NCI-H446 treated with DMSO at 0.1 percent for 48 hours (cell line): ENCODE measurements around the gene COL16A1.

ENCODE experiments used
- DNase-seq: peaks from one replicate; lab custom pipeline; 2025; lab: John Stamatoyannopoulos, UW

COL16A1 gene

DNA sequence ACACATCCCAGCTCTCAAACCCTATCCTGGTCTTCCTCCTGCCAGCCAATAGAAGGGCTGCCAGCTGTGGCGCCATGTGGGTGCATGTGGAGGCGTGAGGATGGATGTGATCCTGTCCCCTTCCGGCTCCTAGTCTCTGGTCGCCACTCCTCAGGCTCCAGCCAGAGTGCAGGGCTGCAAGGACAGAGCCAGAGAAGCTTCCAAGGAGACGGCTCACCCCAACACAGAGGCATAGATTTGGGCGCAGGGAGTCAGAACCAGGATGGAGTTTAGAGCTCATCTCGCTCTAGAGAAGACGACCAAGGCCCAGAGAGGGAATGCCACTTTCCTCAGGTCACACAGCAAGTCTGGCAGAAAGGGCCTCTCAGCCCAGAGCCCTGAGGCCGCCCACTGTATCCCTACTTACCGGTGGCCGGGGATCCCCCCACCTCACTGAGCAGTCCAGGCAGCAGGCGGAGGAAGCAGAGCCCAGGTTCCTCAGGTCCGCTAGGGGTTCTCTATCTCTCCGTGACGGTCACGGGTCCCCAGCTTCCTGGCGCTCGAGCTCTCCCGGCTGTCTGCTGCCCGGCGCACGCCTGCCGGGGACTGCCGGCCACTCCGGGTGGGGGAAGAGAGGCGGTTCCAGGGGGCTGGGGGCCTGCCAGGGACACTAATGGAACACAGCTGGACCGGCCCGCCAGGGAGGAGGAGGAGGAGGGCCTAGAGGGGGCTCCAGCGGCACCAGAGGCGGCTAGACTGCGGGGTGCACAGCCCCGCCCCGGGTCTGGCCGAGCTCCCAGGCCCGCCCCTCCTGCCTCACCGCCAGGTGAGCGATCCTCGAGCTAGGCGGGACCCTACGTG lies at the start of gene COL16A1:
TSS of gene COL16A1 (minus strand) at position 587 of the 840 bp plus-strand sequence. CDS start 1,824 bp downstream, outside the sequence.
- no peak for DNase-seq

DNA sequence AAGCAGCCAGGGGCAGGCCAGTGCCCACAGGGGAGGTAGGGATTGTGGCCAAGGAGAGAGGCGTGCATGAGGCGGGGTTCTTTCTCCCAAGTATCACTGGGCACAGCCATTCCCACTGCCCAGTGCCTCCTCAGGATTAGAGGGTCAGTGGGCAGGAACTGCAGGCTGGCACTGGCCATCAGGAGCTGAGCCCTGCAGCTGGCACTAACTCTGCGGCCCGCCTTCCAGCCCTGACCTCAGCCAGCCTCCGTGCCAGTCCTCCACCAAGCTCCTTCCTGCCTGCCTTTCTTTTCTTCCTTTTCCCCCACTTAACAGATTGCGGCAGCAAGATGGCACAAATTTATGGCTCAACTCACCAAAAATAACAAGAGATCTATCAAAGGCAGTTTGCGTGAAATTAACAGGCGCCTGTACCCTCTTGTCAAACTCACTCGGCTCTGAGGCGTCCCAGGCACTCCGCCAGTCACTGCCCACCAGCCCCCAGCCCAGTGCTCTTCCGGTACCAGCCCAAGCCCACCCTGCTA lies 49.2 kb upstream of the COL16A1 start:
- peak; percentile 77 for DNase-seq

DNA sequence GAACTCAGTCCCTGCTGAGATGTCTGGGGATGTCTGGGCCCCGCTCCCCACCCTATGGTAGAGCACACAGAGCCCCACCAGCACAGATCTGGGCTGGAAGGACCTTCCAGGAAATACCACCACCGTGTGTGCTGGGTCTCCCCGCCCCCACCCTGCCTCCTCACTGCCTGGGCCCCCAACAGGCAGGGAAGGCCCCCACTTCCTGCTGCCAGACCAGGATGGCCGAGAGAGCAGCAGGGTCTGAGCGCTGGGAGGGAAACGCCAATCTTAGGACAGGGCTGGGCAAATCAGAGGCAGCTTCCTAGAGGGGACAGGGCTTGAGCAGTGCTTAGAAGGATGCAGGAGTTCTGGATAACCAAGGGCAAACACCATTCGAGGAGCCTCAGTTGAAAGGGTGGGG lies 48.4 kb upstream of the COL16A1 start:
- DNase-seq, result no peak

DNA sequence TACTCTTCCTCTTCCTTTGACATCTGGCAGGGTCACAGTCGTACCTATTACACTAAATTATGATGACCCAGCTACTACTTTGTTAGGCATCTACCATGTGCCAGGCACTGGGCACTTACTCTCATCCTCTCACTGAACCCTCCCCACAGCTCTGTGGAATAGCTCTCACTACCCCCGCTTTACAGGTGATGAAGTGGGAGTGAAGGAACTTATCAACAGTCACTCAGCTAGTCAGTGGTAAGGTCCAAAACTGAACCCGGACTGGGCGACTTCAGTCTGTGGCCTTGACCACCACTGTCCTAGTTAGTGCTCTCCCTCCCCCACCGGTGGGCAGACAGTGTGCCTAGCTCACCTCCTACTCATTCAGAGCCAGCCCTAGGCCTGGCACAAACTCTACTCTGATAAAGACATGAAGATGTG lies 48.0 kb upstream of the COL16A1 start:
- no peak for DNase-seq

DNA sequence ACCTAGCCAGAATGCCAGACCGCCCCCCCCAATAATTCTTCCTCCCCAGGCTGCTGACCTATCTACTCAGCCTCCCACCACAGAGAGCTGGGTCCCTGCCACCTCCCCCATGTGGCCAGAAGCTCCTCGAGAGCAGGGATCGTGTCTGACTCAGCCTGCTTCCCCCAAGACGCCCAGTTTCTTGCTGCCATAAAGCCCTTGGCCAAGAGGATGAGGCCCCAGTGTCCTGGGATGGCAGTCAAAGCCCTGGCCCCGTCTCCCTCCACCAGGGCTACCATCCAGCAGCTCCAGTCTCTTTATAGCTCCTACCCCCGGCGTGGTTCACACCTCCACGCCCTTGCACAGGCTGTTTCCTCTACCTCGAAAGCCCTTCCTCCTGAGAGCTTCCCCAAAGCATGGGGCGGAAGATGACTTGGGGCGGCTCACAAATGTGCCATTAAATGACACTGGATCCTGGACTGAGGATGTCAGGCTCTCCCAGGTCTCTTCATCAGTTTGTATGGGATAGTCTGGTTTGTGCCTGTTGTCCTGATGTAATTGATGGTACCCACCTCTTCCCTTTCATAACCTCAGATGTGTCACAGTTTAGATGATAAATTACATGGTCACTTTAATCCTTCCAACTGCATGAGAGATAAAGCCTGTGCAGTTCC lies 47.2 kb upstream of the COL16A1 start:
- no peak for DNase-seq

DNA sequence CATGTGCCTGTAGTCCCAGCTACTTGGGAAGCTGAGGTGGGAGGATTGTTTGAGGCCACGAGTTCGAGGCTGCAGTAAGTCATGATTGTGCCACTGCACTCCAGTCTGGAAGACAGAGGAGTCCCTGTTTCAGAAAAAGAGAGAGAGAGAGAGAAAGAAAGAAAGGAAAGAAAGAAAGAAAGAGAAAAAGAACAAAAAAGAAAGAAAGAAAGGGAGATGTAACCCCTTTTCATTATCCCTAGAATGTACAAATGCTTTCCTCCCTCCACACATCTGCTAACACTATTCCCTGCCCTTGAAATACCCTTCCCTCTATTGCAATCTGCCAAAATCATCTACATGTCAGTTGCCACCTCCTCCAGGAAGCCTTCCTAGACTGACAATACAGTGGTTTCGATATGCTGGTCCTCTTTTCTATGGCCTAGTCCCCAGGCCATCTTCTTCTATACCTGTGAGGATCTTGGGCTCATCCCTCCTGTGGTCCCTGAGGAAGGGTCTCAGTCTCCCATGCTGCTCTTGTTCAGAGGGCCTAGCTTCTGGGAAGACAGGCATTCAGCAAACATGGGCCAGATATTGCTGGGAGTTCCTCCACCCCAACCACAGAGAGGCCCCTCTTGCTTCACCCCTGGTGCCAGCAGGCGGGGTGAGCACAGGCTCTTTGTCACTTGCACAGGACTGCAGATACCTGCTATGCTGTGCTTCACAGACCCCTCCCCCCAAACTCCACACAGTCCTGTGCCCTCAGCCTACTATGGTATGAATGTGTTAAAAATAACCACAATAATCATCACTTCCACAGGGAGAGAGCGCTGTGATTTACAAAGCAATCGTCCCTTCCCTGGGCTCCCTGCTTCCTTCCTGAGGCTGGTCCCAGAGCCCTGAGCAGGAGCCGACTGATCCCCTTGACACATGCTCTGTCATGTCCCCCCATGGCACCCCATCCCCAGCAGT lies 46.2 kb upstream of the COL16A1 start:
- no peak for DNase-seq

DNA sequence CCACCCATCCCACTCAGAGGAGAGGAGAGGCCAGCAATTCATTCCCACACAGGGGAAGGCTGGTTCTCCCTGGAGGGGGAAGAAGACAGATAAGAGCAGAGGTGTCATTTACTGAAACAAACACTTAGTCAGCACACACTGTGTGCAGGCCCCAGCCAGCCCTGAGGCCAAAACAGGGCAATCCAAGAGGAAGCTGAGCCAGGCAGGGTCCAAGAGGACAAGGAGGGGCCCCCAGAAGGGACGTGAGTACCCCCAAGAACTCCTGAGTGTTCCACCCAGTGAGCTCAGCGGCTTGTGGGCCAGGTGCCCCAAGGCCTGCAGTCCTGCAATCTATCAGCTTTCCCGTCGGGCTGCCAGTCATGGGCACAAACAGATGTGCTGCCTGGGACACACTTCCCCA lies 44.5 kb upstream of the COL16A1 start:
- no peak for DNase-seq

DNA sequence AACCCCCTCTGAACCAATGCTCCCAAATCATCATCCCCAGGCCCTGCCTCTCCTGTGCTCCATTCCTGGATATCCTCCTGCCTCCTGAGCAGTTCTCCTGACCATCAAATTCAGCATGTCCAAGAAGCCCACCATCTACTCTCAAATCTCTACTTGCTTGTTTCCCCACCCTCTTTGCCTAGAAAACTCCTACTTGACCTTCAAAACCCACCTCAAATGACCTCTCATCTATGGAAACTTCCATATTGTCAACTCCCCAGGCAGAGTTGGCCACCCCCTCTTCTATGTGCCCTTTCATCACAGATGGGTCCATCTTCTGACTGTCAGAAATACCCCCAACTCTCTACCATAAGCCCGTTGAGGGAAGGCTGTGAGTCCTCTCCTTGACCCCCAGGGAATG lies 43.5 kb upstream of the COL16A1 start:
- DNase-seq, result no peak

DNA sequence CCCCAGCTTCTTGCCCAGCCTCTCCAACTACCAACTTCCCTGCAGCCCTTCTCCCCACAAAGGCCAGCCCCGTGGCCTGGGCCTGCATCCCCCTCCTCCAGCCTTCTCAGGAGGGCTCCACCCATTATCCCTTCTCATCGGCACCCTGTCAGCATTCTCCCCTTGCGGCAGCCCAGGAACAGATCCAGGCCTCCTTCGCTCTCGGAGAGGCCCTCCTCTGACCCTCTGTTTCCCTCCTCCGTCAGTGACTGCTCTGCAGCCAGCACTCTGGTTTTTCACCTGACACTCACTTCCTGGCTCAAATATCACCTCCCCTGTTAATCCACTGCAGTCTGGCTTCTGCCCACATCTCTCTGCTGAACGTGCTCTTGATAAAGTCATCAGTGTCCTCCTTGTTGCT lies 42.9 kb upstream of the COL16A1 start:
- no peak for DNase-seq

DNA sequence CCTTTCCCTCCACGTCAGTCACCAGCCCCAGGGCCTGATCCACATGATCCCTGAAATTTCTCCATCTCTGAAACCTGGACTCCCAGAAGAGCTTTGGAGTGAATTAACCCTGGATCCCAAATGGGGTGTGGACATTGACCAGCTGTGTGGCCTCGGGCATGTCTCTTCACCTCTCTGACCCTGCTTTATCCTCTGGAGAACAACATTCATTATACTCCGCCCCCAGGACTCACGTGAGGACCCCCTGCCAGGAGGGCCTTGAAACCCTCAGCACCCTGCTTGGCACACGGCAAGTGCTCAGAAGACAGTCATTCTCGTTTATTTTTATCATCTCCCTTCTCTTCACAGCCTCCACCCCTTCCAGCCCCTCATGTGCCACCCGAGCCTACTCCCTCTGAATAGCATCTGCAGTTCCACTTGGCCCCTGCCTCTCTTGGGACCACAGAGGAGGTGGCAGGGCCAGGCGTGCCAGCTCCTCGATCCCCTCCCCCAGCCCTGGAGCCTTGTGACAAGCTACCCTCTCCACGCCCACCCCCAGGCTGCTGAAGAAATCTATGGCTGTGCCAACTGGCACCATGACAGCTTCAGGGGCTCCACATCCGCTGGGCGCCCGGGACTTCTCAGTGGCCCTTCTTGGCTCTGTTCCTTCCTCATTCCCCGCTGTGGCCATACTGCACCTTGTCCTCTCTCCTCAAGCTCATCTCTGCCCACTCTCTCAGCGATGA lies 42.3 kb upstream of the COL16A1 start:
- DNase-seq, result peak; percentile 82

DNA sequence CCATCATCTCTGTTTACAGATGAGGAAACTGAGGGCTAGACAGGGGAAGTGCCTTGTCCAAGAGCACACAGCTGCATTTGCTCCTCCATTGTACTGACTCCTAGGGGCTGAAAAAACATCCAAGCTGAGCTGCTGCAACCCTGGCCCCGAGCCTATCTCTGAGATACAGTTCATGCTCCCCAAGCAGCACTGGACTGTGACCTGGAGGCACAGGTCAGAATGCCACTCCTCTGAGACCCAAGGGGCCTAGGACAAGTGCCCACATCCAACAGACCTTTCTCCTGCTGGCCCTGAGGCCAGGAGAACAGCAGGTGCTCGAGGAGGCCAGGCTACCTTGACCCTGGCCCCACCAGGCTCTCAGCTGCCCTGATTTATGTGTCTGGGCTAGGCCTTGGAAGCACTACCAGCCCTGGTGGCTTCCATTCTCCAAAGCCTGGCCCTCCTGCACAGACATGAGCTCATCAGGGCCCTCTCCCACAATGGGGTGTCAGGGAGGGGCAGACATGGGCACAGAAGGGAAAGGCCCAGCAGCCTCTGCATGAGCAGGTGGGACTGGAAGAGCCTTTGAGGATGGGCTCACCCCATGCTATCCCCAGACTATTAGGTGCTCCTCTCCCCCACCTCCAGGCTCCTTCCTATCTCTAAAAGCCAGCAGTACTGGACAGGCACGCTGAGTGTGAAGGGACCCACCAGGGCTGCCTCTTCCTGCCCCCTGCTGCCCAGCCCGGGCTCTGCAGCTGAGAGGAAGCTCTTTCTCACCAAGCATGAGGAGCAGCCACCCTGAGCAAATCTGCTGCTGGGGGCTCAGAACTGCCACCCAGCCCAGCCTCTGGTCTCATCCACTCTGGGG lies 41.5 kb upstream of the COL16A1 start:
- peak; percentile 33 for DNase-seq

DNA sequence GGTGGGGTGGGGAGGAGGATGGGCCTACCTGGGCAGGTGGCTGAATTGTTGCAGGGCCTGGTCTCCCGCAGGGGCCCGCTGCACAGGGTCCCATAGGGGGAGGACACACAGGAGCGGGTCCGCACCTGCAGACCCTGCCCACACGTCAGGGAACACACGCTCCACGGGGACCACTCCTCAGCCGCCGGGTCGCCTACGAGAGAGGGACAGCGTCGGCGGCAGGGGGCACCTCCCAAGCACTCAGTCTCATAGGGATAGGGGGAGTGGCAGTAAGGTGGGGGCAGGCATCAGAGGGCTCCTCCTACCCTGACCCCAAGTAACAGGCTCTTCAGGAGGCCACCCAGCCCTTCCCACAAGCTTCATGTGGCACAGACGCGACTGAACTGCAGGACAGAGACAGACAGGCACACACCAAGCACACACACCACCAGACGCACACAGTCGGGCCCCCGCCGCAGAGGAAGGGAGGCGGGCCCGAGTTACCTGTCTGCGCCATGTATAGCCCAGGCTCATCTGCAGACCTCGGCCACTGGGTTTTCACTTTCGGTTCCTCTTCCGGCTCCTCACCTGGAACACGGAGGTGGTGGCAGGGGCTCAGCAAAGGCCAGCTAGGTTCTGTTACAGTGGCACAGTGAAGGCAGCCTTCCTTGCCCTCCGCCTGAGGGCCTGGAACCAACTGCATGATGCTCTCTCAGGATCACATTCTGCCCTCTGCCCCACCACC lies 40.5 kb upstream of the COL16A1 start:
- DNase-seq, result no peak

DNA sequence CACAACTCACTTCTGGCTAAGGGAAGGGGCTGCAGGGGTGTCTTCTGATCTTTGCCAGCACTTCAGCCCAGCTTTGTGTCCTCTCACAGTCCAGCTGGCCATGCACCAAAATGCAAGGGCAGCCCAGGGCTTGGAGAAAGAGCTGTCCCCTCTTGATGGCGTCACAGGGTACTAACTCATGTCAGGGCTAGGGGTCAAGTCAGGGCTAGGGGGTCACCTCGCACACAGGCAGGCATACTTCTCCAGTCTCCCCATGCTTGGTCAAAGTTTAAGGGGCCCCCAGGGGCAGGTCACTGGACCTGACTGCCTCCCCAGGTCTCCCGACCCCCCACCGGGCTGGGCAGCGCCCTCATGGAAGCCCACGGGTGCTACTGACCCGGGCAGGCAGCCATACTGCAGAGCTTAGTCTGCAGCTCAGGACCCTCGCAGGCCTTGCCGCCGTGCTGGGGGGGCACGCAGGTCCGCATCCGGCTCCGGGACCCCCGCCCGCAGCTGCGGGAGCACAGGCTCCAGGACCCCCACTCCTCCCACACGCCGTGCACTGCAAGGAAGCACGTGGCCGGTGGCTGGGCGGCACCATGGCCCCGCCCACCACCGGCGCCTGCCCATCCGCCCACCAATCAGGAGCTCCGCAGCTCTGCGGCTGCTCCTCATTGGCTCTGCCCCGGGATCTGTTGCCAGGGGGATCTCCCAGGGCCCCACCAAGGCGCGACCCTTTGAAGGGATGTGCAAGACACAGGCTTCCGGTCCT lies 38.8 kb upstream of the COL16A1 start:
- no peak for DNase-seq

DNA sequence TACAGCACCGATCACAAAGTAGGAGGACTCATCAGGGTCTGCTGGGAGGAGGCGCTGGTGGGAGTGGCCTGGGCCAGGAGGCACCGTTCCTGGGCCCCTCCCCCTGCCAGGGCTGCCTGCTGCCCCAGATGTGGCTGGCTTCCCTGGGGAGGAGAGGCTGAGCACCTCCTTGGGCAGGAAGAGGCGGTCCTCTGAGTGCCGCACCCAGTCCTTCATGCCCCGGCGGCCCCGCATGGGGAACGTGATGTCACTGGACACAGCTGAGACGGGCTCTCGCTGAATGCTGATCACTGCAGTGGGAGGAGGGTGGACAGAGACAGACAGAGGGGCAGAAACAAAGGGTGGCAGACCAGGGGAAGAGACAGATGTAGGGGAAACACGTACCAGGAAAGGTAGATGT lies 35.5 kb upstream of the COL16A1 start:
- no peak for DNase-seq

DNA sequence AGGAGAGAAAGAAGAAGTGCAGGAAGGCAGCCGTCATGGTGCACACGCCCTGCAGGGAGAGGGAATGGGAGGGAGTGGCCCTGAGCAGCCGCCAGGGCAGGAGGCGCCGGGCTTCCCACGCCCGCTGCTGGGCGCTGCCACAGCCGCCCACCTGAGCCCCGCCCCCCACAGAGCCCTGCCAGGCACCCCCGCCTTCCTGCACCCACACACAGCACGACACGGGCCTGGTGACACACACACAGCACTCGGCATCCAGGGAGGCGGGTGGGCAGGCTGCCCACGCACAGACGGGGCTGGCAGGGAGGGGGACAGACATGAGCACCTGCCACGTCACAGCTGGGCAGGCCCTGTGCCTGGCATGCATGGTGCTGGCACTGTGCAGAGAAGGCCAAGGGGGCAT lies 32.9 kb upstream of the COL16A1 start:
- DNase-seq, result no peak

DNA sequence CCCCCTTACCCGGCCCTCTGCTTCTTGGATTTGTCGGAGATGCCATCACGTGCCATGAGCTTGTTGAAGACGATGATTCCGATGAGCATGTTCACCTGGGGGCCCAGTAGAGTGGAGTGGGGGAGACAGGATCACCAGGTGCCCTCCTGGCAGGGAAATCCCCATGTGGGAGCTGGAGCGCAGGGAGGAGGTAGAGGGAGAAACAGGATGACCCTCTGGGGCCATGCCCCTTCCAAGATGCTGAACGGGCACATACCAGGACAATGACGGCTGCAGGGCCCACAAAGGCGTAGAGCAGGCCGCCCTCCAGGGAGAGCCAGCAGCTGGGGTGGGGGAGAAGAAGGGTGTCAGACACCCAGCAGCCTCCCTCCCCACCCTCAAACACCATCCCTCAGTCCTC lies 31.8 kb upstream of the COL16A1 start:
- DNase-seq, result no peak

DNA sequence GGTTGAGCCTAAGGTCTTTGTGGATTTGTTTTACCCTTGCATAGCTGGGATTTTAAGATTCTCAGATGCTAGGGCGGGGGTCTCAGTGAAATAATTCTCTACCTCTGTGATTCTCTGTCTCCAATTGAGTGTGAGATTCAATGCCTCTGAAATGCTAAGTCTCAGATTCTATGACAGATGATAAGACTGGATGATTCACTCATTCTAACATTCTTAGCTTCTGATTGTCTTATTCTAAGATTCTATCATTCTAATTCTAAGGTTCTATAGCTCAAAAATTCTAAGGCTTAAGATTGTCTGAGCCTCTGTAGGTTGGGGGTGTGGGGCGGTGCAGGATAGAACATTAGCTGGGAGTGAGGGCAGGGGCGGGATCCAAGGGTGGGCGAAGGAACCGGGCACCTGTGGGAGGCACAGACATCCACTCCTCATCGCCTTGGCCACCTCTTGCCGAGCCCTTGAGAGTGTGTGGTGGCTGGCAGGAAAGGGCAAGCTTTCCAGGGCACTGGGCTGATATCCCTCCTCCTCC lies 30.8 kb upstream of the COL16A1 start:
- no peak for DNase-seq

DNA sequence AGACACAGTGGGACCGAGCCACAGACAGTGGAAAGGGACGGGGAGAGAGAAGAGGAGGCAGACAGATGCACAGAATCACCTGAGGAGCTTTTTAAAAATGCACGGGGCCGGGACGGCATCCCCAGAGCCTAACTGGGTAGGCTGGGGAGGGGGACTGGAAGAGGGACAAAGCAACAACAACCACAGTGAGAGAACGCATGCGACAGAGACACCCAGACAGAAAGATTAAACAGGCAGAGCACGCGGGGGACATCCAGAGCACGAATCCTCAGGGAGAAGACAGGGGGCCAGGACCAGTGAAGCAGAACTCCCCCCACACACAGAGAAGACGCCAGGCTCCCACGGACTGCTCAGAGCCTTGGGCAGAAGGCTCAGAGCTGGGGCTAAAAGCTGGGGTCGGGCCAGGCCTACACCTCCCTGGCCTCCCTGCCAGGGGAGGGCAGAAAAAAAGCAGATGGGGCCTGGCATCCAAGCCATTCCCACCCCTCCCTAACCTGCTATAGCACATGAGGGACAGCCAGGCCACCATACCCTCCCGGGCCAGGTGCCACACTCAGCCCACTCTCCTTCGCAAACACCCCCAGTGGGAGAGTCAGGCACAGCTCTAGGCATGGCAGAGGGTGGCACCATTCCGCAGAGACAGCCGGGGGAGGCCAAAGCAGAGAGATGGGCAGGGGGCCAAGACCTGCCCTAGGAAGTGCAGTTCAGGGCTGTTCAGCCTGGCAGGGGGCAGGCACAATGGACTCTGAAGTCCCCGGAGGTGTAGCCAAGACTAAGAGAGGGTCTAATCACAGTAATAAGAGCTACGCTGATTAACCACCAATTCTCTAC lies 29.8 kb upstream of the COL16A1 start:
- DNase-seq, result peak; percentile 89
